22Rv1 (cell line): ENCODE data around the gene RNF183.

Experiments used
- H3K27ac ChIP-seq: fragments of 450-650 bp; 2 replicates; pipeline ENCODE4 v1.5.1; 2017
- CTCF ChIP-seq: fragments of 450-650 bp; IDR thresholded peaks from 2 replicates; pipeline ENCODE4 v1.5.1; 2017; ENCODE audit warnings: mild to moderate bottlenecking
- ZFX ChIP-seq: fragments of 450-650 bp; IDR thresholded peaks from 2 replicates; pipeline ENCODE4 v1.6.1; 2017; ENCODE audit warnings: antibody characterized with exemption, borderline replicate concordance

Gene RNF183

GRCh38 chr9:113315231-113315630 lies 12.1 kb upstream of the RNF183 start:
- no peak overlapping the region for H3K27ac ChIP-seq
- TF ChIP-seq CTCF (no peak), ZFX (no peak)

- no peak overlapping the region for H3K27ac ChIP-seq
- TF ChIP-seq CTCF (no peak), ZFX (no peak)
Measured at GRCh38 chr9:113313261-113313660, 10.1 kb upstream of the RNF183 start.

- no peak overlapping the region for H3K27ac ChIP-seq
- no peak for TF ChIP-seq ZFX
- no peak for TF ChIP-seq CTCF
Measured at GRCh38 chr9:113311961-113312360, 8.8 kb upstream of the RNF183 start.

GRCh38 chr9:113310538-113310937 lies 7.4 kb upstream of the RNF183 start:
- TF ChIP-seq CTCF, result no peak
- TF ChIP-seq ZFX, result no peak
- H3K27ac ChIP-seq, result no peak overlapping the region

GRCh38 chr9:113309204-113309813 lies 6.1 kb upstream of the RNF183 start:
- TF ChIP-seq CTCF (peak; percentile 85), ZFX (no peak)
- no peak overlapping the region for H3K27ac ChIP-seq

GRCh38 chr9:113307396-113307975 lies 4.3 kb upstream of the RNF183 start:
- TF ChIP-seq ZFX (no peak), CTCF (no peak)
- no peak overlapping the region for H3K27ac ChIP-seq

- H3K27ac ChIP-seq, result no peak overlapping the region
- TF ChIP-seq ZFX (no peak), CTCF (no peak)
Measured at GRCh38 chr9:113306566-113306965, 3.4 kb upstream of the RNF183 start.
